ENCODE results near the gene RBMS3.
A peak's percentile ranks its signal among the peaks of the same experiment; 100 is the strongest.

DNA sequence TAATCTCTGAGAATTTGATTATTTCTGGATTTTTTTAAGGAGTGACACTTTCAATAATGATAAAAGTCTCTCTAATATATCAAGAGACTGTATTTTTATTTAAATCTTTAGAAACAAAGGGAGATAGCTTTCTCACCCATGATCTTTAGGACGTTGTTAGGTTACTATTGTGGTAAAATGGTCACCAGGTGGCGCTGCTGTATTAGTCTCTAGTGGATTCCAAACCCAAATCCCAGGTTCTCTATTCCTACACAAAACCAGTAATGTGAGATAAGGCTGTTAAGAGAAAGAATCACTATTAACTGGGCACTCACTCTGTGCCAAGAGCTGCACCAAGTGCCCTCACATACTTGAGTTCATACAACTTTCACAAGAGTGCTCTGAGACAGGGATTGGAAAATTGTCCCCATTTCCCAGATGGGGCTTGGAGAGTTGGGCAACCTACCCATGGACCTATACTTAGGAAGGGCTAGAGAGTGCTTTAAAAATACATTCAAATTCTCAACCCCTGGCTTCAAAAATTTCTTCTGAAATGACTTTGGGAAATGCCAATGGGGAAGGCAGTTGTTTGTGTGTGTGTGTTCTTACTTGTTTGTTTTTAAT is 732.2 kb downstream of the RBMS3 start:
- TF ChIP-seq POLR2A (IDR thresholded peaks at IDR 0.05) (no peak), POLR2AphosphoS5 (IDR thresholded peaks at IDR 0.05) (no peak)
- TF ChIP-seq, protein P1, sequence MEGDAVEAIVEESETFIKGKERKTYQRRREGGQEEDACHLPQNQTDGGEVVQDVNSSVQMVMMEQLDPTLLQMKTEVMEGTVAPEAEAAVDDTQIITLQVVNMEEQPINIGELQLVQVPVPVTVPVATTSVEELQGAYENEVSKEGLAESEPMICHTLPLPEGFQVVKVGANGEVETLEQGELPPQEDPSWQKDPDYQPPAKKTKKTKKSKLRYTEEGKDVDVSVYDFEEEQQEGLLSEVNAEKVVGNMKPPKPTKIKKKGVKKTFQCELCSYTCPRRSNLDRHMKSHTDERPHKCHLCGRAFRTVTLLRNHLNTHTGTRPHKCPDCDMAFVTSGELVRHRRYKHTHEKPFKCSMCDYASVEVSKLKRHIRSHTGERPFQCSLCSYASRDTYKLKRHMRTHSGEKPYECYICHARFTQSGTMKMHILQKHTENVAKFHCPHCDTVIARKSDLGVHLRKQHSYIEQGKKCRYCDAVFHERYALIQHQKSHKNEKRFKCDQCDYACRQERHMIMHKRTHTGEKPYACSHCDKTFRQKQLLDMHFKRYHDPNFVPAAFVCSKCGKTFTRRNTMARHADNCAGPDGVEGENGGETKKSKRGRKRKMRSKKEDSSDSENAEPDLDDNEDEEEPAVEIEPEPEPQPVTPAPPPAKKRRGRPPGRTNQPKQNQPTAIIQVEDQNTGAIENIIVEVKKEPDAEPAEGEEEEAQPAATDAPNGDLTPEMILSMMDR (IDR thresholded peaks at IDR 0.05), result peak in 3 of 4 experiments; percentile 49 to 56 (median 56)
